SK-N-MC (cell line): ENCODE results near the gene WDHD1.

Experiments used
- EZH2 ChIP-seq: fragments of 200-600 bp; sonication (generic); IDR thresholded peaks from one replicate; pipeline ENCODE4 v1.6.1; 2017; ENCODE audit warnings: antibody characterized with exemption
- FOXP2 ChIP-seq: optimal IDR thresholded peaks from 2 replicates; pipeline ENCODE3; 2011; ENCODE audit warnings: mild to moderate bottlenecking, moderate library complexity; ENCODE audit not compliant: insufficient read depth; ENCODE audit errors: extremely low read length, control extremely low read depth
- POLR2AphosphoS5 ChIP-seq: IDR thresholded peaks from 2 replicates; pipeline ENCODE4 v1.6.1; 2012; ENCODE audit warnings: mild to moderate bottlenecking, low read depth, low read length, borderline replicate concordance

DNA sequence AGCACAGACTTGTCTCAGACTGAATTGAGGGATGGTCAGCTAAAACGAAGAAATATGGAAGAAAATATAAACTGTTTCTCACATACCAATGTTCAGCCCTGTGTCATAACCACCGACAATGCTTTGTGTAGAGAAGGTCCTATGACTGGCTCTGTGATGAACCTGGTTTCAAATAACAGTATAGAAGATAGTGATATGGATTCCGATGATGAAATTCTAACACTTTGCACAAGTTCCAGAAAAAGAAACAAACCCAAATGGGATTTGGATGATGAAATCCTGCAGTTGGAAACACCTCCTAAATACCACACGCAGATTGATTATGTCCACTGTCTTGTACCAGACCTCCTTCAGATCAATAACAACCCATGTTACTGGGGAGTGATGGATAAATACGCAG is 16.6 kb upstream of the WDHD1 start:
- TF ChIP-seq POLR2AphosphoS5 (no peak), EZH2 (no peak), FOXP2 (no peak)
